Peyer's patch (tissue), 4 donors: ENCODE results near the gene FALEC. TPM values are rescaled to one million over a fixed set of nuclear protein-coding genes. Genes with fewer than 3 reads are reported as not detected.

Source experiments
- DNase-seq, 3 donors: peaks; one replicate each; pipeline ENCODE4 v3.0.0-alpha.2; 2017 to 2019
- H3K27ac ChIP-seq, 4 donors: fragments of 200-600 bp; sonication (generic); one replicate each; pipeline ENCODE4 v1.5.1; 2016 to 2019
- H3K27me3 ChIP-seq, 2 donors: fragments of 200-600 bp; sonication (generic); one replicate each; pipeline ENCODE4 v1.5.1; 2019
- H3K36me3 ChIP-seq, 3 donors: fragments of 200-600 bp; sonication (generic); one replicate each; pipeline ENCODE4 v1.5.1; 2016 to 2019
- H3K4me1 ChIP-seq, 4 donors: fragments of 200-600 bp; sonication (generic); one replicate each; pipeline ENCODE4 v1.5.1; 2016 to 2019
- H3K4me3 ChIP-seq, 4 donors: fragments of 200-600 bp; sonication (generic); 1 replicate in 3 of 4; 2 replicates in 1 of 4; pipeline ENCODE4 v1.5.1; 2016 to 2019; ENCODE audit warnings: mild to moderate bottlenecking in 1 of 4
- H3K9me3 ChIP-seq, 4 donors: fragments of 200-600 bp; sonication (generic); one replicate each; pipeline ENCODE4 v1.5.1; 2016 to 2019; ENCODE audit warnings: mild to moderate bottlenecking in 1 of 4
- CTCF ChIP-seq, 6 experiments: fragments of 450-650 bp in 4 of 6; fragments of 200-600 bp in 2 of 6; sonication (generic) in 1 of 6; IDR thresholded peaks; one replicate each; pipeline ENCODE4 v1.5.1; 2017 to 2019; ENCODE audit warnings: antibody characterized with exemption in 6 of 6, mild to moderate bottlenecking in 3 of 6, moderate library complexity in 1 of 6
- POLR2A ChIP-seq, 2 donors: fragments of 450-650 bp; IDR thresholded peaks; one replicate each; pipeline ENCODE4 v1.5.1; 2017; ENCODE audit warnings: antibody characterized with exemption in 2 of 2, mild to moderate bottlenecking in 2 of 2, moderate library complexity in 2 of 2
- total RNA-seq, 4 donors: library from RNA; depleted of rRNA; stranded (reverse); fragments of >200 nt; gene quantifications; one replicate each; pipeline ENCODE4 v1.1.0, GENCODE V29; 2016

Gene FALEC
- total RNA-seq, 4 donors from 2014 or later = not detected

DNA sequence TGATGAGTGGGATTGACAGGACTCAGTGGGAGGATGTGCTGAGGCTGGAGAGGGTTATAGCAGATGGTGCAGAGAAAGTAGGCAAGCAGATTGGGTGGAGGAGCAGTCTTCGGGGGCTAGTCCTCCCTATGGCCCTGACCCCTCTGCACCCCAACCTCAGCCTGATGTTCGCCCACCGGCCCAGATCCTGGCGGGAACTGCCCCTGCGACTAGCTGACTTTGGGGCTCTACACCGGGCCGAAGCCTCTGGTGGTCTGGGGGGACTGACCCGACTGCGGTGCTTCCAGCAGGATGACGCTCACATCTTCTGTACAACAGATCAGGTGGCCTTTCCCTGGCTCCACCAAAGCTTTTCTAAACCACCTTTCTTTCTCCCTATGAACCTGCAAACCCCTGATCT is 17.2 kb upstream of the FALEC start:
- Histone ChIP-seq H3K4me3 (no peak overlapping the region), H3K4me1 (no peaks in the 10 kb centered on the region), H3K27me3 (no peaks in the 10 kb centered on the region), H3K27ac (no peak overlapping the region), H3K9me3 (no peaks in the 10 kb centered on the region), H3K36me3 (peaks cover 0 to 56% (median 0%) of the 10 kb centered on the region in 3 donors)
- peak in 1 of 3 donors; percentile 27 for DNase-seq
- TF ChIP-seq CTCF (IDR thresholded peaks at IDR 0.05) = no peak
- TF ChIP-seq POLR2A (IDR thresholded peaks at IDR 0.05) = no peak

DNA sequence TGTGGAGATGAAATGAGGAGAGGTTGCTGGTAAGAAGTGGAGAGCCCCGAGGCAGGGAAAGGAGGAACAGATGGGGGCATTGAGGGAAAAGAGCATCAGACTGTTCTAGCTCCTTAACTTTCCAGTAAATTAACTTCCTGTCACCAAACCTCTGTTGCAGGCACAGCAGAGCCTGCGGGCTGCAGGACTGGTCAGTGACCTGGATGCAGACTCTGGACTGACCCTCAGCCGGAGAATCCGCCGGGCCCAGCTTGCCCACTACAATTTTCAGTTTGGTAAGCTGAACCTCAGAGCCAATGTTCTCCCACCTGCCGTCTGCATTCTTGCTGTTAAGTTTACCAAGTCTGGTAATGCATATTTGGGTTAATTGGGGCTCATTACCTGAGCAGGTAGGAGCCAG is 10.1 kb upstream of the FALEC start:
- H3K36me3 ChIP-seq = peaks cover 0 to 43% (median 0%) of the 10 kb centered on the region in 3 donors
- no peak for DNase-seq
- H3K27ac ChIP-seq = no peak overlapping the region
- H3K4me3 ChIP-seq = no peak overlapping the region
- H3K27me3 ChIP-seq = no peaks in the 10 kb centered on the region
- TF ChIP-seq CTCF (IDR thresholded peaks at IDR 0.05) (no peak), POLR2A (IDR thresholded peaks at IDR 0.05) (no peak)
- H3K9me3 ChIP-seq = no peaks in the 10 kb centered on the region
- H3K4me1 ChIP-seq = peaks cover 0 to 4% (median 0%) of the 10 kb centered on the region in 4 donors

GRCh38 chr1:150507912-150508864 is 7.4 kb upstream of the FALEC start, which contains the start of gene ECM1:
TSS of gene ECM1 (plus strand) at chr1:150508109. CDS start at chr1:150508210, 101 bp downstream.
- Histone ChIP-seq H3K4me3 (peak within 1 kb of the TSS in 1 of 4 donors; percentile 11), H3K27me3 (no peaks in the 10 kb centered on the region), H3K9me3 (no peaks in the 10 kb centered on the region), H3K27ac (peak within 1 kb of the TSS in 3 of 4 donors; percentile 17 to 80 (median 61)), H3K36me3 (peaks cover 0 to 36% (median 0%) of the 10 kb centered on the region in 3 donors), H3K4me1 (peaks cover 0 to 4% (median 0%) of the 10 kb centered on the region in 4 donors)
- no peak for TF ChIP-seq CTCF (IDR thresholded peaks at IDR 0.05)
- TF ChIP-seq POLR2A (IDR thresholded peaks at IDR 0.05) = no peak
- peak in 1 of 3 donors; percentile 72 for DNase-seq

DNA sequence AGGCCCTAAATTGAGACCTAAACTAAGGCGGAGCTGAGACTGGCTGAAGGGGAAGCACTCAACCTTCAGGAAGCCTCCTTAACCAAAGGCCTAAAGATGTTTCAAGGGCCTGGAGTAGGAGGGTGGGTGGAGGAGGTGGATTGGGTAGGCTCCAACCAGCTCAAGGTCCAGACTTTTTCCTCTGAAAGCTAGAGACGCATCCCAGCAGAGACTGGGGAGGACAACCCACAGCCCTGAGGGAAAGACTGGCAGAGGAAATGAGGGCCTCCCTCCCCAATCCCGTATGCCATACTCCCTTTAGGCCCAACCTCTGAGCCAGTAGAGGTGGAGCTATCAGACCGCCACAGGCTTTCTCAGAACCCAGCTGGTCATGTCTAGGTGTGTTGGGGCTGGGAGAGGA is 6.6 kb upstream of the FALEC start:
- Histone ChIP-seq H3K4me1 (peaks cover 0 to 4% (median 0%) of the 10 kb centered on the region in 4 donors), H3K27ac (no peak overlapping the region), H3K36me3 (peaks cover 0 to 32% (median 0%) of the 10 kb centered on the region in 3 donors), H3K4me3 (no peak overlapping the region), H3K27me3 (no peaks in the 10 kb centered on the region), H3K9me3 (no peaks in the 10 kb centered on the region)
- TF ChIP-seq POLR2A (IDR thresholded peaks at IDR 0.05) (no peak), CTCF (IDR thresholded peaks at IDR 0.05) (no peak)
- DNase-seq = no peak

DNA sequence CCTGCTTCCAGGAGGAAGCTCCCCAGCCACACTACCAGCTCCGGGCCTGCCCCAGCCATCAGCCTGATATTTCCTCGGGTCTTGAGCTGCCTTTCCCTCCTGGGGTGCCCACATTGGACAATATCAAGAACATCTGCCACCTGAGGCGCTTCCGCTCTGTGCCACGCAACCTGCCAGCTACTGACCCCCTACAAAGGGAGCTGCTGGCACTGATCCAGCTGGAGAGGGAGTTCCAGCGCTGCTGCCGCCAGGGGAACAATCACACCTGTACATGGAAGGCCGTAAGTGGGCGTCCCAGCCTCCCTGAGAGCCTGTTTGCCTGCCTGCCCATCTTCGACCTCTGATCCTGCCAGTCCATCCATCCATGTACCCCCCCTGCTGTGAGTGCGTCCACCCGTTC is 4.0 kb upstream of the FALEC start:
- peaks cover 0 to 8% (median 0%) of the 10 kb centered on the region in 3 donors for H3K36me3 ChIP-seq
- no peak overlapping the region for H3K4me3 ChIP-seq
- DNase-seq = no peak
- no peak overlapping the region for H3K27ac ChIP-seq
- peaks cover 0 to 11% (median 4%) of the 10 kb centered on the region in 4 donors for H3K4me1 ChIP-seq
- no peaks in the 10 kb centered on the region for H3K9me3 ChIP-seq
- no peaks in the 10 kb centered on the region for H3K27me3 ChIP-seq
- TF ChIP-seq POLR2A (IDR thresholded peaks at IDR 0.05) = no peak
- no peak for TF ChIP-seq CTCF (IDR thresholded peaks at IDR 0.05)
